ENCODE results near the gene HK1.
A peak's percentile ranks its signal among the peaks of the same experiment; 100 is the strongest.
"Not testable (repeated sequence)": the region's sequence is repeated elsewhere in the genome, so short reads cannot be mapped to it uniquely, and the experiment has no call there.

The HK1 gene

DNA sequence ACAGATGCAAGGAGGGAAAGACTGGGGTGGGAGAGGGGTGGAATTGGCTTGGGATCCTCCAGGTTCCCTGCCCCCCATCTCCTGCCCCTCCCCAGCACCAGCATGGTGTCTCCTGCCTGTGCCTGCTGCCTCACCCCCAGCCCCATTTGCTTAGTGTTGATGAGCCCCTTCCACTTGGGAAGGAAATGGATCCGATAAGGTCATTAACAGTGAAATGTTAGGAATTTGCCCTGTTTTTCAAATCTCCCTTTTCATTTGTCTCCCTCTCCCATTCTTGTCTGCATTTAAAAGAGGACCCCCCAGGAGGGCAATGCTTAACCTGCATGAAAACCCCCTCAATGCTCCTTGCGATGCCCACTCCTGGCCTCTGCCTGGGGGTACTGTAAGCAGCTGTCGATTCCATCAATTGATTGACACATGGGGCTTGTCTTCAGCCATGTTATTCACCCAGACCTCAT, 51.5 kb downstream of the HK1 start:
- no peak for DNase-seq

DNA sequence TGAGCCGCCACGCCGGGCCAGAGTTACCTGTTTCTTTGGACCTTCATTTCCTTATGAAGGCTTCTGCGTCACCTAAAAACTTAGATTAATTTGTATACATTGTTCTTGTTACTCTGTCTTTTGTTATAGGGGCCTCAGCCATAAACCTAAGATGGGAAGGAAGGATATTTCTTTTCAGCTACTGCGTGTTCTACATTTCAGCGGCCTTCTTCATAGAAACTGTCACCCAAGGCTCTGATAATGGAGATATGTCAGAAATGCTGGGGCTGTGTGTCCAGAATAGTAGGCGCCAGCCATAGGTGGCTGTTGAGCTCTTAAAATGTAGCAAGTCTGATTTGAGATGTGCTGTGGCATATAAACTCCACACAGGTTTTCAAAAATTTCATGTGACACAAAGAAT, 52.9 kb downstream of the HK1 start:
- DNase-seq, result no peak

DNA sequence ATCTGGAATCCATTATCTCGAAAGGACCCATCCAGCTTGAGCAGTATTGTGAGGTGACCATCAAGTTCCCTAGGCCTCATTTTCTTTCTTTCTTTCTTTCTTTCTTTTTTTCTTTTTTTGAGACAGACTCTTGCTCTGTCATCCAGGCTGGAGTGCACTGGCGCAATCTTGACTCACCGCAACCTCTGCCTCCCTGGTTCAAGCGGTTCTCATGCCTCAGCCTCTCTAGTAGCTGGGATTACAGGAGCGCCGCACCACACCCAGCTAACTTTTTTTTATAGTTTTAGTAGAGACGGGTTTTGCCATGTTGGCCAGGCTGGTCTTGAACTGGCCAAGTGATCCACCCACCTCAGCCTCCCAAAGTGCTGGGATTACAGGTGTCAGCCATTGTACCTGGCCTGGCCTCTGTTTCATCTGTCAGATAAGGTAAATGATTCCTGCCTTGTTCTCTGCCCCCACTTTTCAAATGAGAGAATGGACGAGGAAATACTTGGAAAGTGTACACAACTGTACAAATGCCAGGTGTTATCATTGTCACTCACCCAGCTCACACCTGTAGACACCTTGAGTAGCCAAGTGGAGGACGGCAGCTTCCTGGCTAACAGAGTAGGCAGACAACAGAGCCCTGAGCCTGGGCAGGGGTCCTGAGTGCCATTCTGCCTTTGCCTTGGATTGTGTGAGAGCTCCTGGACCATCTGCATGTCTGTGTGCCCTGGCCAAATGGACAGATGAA, 54.1 kb downstream of the HK1 start:
- no peak for DNase-seq

DNA sequence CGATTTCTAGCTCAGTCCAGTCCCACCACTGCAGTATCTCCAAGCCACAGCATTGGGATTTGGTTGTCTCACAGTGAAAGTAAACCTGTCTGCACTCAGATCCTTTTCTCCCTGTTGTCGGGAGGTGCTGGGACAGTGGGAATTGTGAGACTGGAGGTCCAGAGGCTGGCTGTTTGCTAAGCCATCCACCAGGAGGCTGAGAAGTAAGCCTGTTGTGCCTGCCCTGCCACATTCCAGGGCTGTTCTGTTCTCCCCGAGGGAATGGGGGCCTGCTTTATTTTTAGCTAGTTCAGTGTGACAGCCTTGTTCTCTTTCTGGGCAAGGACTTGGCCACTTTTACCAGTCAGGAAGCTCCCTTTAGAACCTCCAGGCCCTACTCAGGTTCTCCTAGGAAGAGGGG, 54.9 kb downstream of the HK1 start:
- peak; percentile 98 for DNase-seq

DNA sequence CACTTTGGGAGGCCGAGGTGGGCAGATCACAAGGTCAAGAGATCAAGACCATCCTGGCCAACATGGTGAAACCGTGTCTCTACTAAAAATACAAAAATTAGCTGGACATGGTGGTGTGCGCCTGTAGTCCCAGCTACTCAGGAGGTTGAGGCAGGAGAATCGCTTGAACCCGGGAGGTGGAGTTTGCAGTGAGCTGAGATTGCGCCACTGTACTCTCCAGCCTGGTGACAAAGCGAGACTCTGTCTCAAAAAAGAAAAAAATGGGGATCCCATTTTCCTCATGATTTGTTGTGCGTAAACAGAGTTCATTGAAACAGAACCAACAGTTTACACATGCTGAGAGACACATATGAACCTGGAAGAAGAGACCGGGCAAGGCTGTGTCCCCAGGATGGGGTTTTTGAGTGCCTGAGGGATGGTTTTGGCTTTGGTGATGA, 55.6 kb downstream of the HK1 start:
- DNase-seq, result not testable (repeated sequence)

DNA sequence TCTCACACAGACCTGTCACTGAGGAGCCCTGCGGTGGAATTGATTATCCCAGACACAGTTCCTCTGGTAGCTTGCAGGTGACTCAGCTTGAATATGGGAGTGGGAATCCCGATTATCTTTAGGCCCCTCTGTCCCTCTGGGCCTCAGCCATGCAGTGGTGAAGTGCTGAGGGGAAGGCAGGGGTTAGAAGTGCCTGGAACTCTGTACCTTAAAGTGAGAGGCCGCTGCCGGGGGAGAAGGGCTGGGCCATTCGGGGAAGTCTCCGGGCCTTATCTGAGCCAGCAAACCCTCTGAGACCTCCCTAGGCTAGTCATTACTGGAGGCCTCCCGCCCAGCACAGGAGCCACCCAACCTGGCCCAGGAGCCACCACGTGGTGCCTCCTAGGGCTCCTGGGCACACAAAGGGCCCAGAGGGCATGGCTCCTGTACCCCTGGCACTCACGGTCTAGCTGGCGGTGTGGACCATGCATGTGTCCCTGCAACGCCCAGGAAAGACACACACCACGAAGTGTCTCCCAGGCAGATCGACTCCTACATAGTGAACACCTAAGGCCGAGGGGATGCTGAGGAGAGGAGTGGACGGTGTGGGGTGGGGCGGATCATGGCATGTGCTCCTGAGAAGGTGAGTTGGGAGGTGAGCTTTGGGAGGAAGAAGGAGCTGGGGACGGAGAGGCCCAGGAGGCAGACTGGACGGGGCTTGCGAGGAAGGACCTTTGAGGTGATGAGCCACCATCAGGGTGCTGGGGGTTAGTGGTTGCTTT, 56.2 kb downstream of the HK1 start:
- peak; percentile 96 for DNase-seq

DNA sequence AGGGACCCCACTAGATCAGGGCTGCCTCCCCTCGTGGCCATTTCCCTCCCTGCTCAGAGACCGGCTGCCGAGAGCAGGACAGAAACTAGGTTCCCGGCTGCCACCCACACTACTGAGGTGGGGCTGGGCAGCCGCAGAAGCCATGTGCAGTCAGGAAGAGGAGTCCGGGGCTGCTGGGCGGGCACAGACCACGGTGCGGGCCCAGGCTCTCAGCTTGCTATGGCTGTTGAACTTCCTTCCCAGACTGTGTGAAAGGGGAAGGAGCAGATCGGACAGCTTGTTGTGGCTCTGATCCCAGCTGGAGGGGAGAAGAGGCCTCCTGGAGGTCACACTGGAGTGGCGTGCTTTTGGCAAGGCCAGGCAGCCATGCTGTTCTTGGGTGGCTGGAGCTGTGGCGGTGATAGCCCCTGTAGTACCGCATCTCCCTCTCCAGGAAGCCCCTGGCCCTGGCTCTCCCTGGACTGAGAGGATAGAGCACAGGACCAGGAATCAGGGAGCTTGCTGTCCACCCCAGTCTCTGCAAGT, 56.8 kb downstream of the HK1 start:
- DNase-seq, result no peak

DNA sequence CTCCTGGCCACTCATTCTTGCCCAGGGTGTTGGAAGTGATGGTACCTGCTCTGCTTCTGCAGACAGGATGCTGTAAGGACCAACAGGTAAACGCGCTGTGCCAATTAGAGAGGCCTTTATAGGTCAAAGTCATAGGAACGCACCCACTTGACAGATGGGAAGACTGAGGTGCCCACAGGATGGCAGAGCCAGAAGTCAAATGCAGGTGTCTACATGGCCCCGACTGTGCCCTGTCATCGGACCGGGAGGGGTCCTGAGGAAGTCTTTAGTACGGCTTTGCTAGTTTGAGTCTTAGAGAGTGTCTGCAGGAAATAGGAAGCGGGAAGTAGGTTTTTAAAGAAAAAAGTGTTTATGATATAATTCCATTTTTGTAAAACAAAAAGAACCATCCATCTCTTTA, 57.3 kb downstream of the HK1 start:
- no peak for DNase-seq

DNA sequence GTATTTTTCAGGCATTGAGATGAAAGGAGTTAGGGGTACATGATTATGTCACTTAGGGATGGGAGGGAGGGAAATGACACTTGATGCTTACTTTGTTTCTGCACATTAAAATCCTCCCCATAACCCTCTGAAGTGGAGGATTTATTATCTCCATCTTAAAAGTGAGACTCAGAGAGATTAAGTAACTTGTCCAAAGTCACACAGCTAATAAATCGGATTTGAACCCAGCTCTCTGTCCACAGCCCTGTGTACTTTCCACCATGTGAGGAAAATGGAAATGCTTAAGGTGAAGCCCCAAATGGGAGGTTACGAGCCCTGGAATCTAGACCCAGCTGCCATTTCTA, 58.6 kb downstream of the HK1 start:
- no peak for DNase-seq

DNA sequence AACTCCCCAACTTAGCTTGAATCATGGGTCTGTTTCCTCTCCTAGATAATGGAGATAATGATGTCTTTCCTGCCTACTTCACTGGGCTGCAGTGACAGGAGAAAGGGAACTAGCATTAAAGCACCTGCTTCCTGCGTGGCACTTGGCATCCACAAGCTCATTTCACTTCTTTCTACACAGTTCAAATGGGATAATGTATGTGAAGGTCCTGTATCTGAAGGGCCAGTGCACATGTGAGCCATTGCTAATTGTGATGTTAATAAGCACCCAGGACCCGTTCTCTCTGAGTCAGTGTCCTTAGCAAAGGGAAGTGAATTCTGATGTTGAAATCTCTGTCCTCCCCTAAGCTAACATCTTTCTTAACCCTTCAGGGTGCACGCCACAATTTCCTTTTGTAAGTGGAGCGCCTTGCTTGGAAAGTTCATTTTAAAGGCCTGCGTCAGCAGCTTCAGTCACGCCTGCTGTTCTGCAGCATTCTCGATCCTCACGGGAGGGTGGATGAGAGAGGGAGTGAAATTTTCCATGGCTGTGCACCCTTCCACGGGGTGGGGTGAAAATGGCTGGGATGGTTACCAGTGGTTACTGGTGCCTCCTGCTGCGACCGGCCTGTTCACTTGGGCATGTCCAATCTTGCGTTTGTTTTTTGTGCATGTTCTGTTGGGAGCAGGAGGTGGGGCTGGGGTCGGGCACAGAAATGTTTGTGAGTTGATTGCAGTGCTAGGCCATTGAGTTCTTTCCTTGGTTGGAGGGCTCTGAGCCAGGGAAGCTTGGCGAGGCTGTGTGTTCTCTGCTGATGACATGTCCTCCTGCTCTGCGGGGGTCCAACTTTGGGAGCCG, 59.2 kb downstream of the HK1 start:
- peak; percentile 72 for DNase-seq

DNA sequence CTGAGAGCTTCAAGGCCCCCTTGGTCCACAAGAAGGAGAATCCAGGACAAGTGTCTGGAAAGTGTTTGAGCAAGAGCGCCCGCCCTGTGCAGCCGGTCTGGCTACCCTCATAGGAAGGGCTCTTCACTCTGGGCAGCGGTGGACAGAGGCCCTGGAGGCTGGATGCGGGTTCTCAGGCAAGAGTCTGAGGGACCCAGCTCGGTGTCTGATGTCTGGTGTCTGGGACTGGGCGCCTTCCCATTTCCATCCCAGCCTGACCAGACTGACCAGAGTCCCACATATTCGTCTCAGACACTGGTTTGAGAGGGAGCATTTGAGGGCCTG, 59.8 kb downstream of the HK1 start:
- DNase-seq, result no peak

DNA sequence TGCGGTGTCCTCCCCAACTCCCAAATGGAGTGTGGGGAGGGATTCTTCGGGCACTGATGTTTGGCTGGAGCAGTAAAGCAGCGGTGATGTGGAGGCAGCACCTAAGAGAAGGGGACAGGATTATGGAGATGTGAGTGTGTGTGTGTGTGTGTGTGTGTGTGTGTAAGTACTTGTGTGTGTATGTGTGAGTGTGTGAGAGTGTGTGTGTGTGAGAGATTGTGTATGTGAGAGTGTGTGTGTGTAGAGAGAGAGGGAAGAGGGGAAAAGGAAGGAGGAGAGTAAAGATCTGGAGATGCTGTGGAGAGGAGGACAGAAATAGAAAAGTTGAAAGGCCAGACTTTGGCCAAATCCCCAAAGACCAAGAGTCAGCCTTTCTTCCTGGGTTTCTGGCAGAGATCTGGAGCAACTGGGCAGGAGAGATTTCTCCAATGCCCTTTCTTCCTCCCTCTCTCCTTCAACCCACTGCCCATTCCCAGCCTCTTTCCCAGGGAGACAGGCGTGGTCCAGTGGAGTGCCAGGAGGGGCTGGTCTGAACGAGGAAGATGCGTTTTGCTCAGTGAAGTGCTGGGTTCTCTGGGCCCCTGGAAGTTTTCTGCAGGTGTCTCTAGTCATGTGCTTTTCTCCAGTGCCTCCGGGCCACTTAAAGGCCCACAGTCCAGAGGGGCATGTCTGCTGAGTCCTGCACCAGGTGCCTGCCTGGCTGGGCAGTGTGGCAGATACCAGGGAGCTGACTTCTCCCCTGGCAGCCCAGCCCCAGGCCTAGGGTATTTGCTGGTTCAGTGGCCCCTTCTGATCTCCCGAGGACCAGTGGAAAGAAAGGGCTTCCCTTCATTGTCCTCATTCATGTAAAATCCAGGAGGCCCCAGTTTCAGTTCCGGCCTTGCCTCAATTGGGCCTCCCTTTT, 60.5 kb downstream of the HK1 start:
- DNase-seq, result no peak

DNA sequence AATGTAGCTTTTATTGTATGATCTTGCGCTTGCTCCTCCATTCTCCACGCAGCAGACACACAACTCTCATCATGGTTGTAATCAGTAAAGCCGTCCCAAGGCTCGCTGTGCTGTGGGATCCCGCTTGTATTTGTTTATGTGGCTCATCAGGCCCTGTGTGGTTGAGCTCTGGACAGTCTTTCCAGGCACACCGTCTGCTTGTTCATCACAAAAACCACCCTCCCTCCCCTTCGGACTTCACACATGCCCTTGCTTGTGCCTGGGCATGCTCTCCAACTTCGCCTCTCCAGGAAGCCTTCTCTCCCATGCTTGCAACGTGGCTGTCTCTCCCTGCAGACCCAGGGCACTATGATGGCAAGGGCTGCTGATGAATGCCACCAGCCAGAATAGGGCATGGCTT, 62.4 kb downstream of the HK1 start:
- no peak for DNase-seq

DNA sequence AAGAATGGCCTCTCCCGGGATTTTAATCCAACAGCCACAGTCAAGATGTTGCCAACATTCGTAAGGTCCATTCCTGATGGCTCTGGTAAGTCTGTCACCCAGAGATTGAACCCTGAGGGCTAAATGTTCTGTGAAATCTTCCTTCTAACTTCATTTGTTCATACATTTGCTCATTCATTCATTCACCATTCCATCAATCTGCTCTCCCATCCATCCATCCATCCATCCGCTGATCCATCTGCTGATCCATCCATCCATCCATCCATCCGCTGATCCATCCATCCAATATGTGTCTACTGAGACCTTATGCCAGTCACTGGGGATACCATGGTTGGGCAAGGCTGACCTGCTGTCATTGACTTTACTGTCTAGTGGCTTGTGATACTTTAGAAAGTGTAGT, 65.6 kb downstream of the HK1 start:
- DNase-seq, result no peak

DNA sequence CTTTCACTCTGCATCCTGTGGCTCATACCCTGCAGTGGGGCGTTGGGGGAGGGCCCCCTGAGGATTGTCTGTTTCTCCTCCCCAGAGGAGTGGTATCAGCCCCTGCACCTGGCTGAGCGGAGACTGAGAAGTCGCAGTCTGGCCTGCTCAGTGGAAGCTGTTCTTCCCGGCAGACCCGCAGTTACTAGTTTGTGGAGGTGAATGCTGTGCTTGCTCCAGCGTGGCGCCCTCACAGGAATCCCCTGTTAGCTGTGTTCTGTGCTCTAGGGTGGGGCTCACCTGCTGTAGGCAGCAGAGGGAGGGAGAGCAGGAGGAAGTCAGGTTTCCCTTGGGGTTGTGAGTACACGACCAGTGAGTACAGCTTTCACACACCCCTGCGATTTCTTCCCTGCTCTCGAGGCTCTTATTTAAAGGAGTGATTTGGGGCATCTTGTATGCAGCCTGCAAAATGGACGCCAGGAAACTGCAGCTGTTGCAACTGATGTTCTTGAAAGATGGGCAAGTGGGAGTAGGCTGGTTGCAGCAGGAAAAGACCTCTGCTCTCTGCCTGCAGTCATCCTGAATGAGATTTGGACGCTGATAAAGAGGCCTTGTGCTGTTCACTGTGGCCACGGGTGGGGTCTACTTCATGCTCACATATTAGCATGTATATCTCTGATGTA, 66.4 kb downstream of the HK1 start:
- no peak for DNase-seq

DNA sequence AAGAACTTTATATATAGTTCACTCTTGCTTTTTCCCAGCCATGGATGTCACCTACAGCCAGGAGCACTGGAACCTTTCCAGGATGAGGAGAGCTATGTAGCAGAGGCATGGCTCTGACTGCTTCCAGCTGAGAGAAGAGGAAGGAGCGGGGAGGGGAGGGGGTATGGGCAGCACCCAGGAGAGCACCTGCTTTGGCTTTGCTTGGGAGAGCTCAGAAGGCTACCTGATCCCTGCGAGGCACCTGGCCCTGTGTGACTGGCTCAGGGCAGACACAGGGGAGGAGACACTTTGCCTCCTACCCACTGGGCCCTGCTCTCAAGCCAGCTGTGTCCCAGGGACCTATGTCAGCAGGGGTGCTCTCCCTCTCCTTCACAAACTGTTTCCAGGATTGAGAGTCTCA, 67.1 kb downstream of the HK1 start:
- no peak for DNase-seq

DNA sequence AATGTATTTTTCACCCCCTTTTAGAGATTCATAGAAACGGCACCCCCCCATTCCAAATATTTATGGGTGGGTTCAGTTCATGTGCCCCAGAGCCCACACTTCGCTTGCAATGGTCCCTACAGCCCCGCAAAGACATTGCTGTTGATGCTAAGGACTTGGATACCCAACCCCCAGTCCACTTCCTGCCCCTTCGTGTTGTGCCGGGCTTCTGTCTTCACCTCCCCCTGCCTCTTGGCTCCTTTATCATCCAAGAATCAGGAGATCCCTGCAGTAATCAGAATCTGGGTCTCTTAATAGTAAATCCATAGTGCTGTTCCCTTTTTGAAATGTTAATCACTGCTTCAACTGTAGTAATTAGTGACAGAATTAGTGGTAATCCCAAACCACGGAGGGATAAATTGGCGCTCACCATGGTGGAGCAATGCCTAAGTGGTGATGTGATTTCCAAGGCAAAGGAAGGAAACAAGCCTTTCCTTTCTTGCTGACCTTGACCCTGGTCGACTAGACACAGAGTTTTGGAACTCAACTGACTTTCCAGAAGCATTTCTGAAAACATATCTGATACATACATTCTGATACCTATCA, 67.7 kb downstream of the HK1 start:
- DNase-seq, result no peak

DNA sequence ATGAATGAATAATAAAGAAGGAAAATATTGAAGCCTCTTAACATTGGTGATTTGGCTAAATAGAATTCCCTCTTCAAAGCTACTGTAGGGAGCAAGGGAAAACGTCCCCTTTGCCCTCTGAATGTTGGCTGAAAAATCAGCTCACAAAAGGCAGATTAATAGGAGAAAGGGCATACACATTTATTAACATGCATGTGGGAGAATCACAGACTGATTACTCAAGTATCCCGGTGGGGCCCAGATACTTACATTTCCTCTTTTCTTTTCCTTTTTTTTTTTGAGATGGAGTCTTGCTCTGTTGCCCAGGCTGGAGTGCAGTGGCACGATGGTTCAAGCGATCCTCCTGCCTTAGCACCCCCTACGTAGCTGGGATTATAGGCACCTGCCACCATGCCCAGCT, 68.5 kb downstream of the HK1 start:
- DNase-seq, result no peak

DNA sequence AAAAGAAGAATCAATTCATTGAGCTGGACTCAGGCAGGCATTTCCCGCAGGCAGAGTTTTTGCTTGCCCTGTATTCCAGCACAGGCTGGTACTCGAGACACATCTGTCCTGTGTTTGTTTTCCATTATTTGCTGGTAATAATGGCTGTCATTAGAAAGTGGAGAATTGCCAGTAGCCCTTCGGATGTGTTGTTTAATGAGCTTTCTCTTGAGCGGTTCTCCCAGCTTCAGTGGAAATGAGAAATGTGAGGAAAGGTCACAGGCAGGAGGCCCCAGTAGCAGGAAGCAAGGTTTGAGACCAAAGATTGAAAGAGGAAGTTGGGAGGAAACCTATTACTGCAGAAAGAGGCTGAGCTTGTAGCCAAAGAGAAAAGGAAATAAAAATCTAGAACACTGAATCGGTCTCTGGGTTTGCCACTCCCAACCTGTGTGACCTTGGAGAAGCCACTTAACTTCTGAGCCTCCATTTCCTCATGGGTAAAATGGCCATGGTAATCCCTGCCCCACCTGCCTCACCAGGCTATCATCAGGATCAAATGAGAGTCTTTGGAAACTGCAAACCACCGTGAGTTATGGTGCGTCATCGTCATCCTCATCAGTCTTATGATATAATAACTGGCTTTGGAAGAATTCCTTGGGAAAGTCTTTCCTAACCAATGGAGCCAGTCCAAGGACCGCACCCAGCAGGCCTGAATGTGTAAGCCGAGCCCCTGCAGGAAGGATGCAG, 70.7 kb downstream of the HK1 start:
- DNase-seq, result no peak

DNA sequence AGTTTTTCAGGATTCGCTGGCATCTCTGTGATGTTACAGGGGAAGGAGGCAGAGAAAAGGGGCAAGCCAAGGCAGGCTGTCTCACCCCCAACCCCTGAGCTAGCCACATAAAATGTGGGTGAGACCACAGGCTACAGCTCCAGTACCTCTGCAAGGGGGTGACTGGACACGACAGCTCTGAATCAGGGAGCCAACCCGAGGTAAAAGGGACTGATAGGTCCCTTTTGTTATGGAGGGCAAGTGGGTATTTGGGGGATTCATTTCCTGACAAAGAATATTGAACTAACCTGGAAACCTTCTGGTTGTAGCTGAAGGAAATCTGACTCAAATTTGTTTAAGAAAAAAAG, 71.2 kb downstream of the HK1 start:
- DNase-seq, result no peak

DNA sequence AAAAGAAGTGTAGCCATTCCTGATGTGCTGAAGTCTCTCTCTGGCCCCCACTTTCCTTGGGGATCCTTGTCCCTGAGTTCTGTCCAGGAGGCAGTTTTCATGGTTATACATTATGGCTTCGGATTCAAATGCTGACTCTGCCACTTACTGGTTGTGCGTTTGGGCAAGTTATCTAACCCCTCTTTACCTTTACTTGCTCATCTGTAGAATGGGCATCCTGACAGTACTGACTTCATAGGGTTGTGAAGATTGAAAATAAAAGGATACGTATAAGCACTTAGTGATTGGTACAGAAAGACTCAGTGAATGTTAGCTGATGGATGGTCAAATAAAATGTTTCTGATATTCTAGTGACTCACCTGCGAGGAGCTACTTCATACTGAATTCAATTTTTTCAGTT, 73.3 kb downstream of the HK1 start:
- DNase-seq, result no peak

All from islet precursor cell (in vitro differentiated cells).